Astrocyte (in vitro differentiated cells and primary cell): ENCODE data around the gene SLC4A1. TPM values are rescaled to one million over a fixed set of nuclear protein-coding genes. Genes with fewer than 3 reads are reported as not detected.

Experiments used
- DNase-seq: peaks from one replicate; pipeline ENCODE4 v3.0.0-alpha.2; 2010; ENCODE audit warnings: low read depth
- FAIRE-seq: peaks from 2 replicates; lab custom pipeline; 2011; peaks lifted over from hg19 to GRCh38; lab: Jason Lieb, UNC
- H2AFZ ChIP-seq: 2 replicates; pipeline ENCODE4 v1.6.0; 2012; ENCODE audit warnings: low read depth, low read length, inconsistent platforms
- H3K27ac ChIP-seq: 2 replicates; pipeline ENCODE4 v1.5.1; 2011; ENCODE audit warnings: low read depth, low read length, inconsistent platforms
- H3K27me3 ChIP-seq: 2 replicates; pipeline ENCODE4 v1.6.0; 2011; ENCODE audit warnings: low read length, inconsistent platforms; ENCODE audit not compliant: insufficient read depth
- H3K36me3 ChIP-seq: 2 replicates; pipeline ENCODE4 v1.5.1; 2011; ENCODE audit warnings: low read length, inconsistent platforms; ENCODE audit not compliant: insufficient read depth
- H3K4me1 ChIP-seq: 2 replicates; pipeline ENCODE4 v1.5.1; 2011; ENCODE audit warnings: low read length, inconsistent platforms; ENCODE audit not compliant: insufficient read depth
- H3K4me2 ChIP-seq: 2 replicates; pipeline ENCODE4 v1.6.0; 2012; ENCODE audit warnings: low read length, inconsistent platforms
- H3K4me3 ChIP-seq: 2 replicates; pipeline ENCODE4 v1.5.1; 2011; ENCODE audit warnings: low read depth, mild to moderate bottlenecking, low read length, inconsistent platforms; ENCODE audit not compliant: insufficient read depth
- H3K79me2 ChIP-seq: 2 replicates; pipeline ENCODE4 v1.6.0; 2012; ENCODE audit warnings: mild to moderate bottlenecking, low read length, inconsistent platforms; ENCODE audit not compliant: insufficient read depth
- H3K9ac ChIP-seq: 2 replicates; pipeline ENCODE4 v1.6.0; 2012; ENCODE audit warnings: mild to moderate bottlenecking, low read length, inconsistent platforms
- H3K9me3 ChIP-seq: 2 replicates; pipeline ENCODE4 v1.5.1; 2012; ENCODE audit warnings: low read depth, mild to moderate bottlenecking, low read length, inconsistent platforms; ENCODE audit not compliant: insufficient read depth
- H4K20me1 ChIP-seq: 2 replicates; pipeline ENCODE4 v1.6.0; 2012; ENCODE audit warnings: low read length, inconsistent platforms; ENCODE audit not compliant: insufficient read depth
- H3K27ac Mint-ChIP-seq: one replicate; pipeline ENCODE4 v1.8.0; 2021; ENCODE audit warnings: mild to moderate bottlenecking, mixed read lengths; ENCODE audit not compliant: unreplicated experiment
- H3K27me3 Mint-ChIP-seq: one replicate; pipeline ENCODE4 v1.8.0; 2021; ENCODE audit warnings: low read depth, mixed read lengths; ENCODE audit not compliant: unreplicated experiment
- H3K36me3 Mint-ChIP-seq: one replicate; pipeline ENCODE4 v1.8.0; 2021; ENCODE audit warnings: low read depth, mixed read lengths; ENCODE audit not compliant: unreplicated experiment
- H3K4me1 Mint-ChIP-seq: one replicate; pipeline ENCODE4 v1.8.0; 2021; ENCODE audit warnings: low read depth, mixed read lengths; ENCODE audit not compliant: unreplicated experiment
- H3K4me3 Mint-ChIP-seq: one replicate; pipeline ENCODE4 v1.8.0; 2021; ENCODE audit warnings: mild to moderate bottlenecking, moderate library complexity, mixed read lengths; ENCODE audit not compliant: unreplicated experiment
- H3K9me3 Mint-ChIP-seq: one replicate; pipeline ENCODE4 v1.8.0; 2021; ENCODE audit warnings: mild to moderate bottlenecking, mixed read lengths; ENCODE audit not compliant: unreplicated experiment
- EZH2 ChIP-seq: IDR thresholded peaks from 2 replicates; pipeline ENCODE4 v1.6.1; 2012; ENCODE audit warnings: mild to moderate bottlenecking, low read length, inconsistent platforms; ENCODE audit not compliant: insufficient read depth
- total RNA-seq: library from RNA; stranded (reverse); gene quantifications from 2 replicates; pipeline ENCODE4 v1.2.1, GENCODE V29; 2021
- TF ChIP-seq, protein P1 (sequence below): IDR thresholded peaks from 2 replicates; pipeline ENCODE4 v1.5.1; 2011; ENCODE audit warnings: low read depth, mild to moderate bottlenecking, inconsistent platforms, low read length, moderate library complexity; ENCODE audit not compliant: insufficient read depth

The SLC4A1 gene
- total RNA-seq, 1 donor from 2014 or later, result not detected

DNA sequence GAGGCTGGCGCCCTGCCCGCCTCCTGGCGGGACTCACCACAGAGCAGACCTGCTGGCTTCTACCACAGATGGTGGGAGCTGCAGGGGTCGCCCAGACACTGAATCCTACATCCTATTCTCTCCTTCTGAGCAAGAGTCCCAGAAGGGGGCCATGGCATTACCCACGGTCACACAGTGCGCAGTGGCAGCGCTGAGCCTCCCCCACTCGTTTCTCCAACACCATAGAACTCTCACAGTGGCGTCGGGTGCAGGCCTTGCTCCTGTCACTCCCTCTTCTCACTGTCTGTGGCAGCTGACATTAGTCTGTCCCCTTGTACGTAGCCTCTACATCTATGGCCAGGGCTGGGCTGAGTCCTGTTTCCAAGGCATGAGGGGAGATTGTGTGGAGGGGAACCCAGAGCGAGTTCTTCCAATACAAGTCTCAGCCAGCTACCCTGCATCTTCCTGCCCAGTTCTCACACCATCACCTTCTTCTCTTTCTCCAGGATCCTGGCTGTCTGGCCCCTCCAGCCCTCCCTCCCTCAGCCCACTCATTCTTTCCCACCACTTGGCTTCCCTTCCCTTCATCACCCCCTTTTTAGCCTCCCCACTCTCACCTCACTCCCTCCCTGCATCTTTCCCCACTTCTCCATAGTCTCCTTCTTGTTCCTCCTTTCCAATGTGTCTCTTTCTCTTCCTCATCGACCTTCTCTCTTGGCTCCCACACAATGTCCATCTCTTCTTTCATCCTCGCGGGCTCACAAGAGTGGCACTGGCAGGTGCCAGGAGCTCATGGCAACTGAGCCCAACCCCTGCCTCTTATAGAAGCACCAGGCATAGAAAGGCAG is 54.3 kb downstream of the SLC4A1 start:
- Mint-ChIP-seq H3K4me1 (peaks cover 8% of the 10 kb centered on the region), H3K27me3 (no peaks in the 10 kb centered on the region), H3K9me3 (no peaks in the 10 kb centered on the region), H3K4me3 (no peak overlapping the region), H3K36me3 (peaks cover 32% of the 10 kb centered on the region), H3K27ac (peak overlapping the region; percentile 41)
- H4K20me1 ChIP-seq, result peaks cover 77% of the 10 kb centered on the region
- no peak for TF ChIP-seq EZH2
- TF ChIP-seq, protein P1, sequence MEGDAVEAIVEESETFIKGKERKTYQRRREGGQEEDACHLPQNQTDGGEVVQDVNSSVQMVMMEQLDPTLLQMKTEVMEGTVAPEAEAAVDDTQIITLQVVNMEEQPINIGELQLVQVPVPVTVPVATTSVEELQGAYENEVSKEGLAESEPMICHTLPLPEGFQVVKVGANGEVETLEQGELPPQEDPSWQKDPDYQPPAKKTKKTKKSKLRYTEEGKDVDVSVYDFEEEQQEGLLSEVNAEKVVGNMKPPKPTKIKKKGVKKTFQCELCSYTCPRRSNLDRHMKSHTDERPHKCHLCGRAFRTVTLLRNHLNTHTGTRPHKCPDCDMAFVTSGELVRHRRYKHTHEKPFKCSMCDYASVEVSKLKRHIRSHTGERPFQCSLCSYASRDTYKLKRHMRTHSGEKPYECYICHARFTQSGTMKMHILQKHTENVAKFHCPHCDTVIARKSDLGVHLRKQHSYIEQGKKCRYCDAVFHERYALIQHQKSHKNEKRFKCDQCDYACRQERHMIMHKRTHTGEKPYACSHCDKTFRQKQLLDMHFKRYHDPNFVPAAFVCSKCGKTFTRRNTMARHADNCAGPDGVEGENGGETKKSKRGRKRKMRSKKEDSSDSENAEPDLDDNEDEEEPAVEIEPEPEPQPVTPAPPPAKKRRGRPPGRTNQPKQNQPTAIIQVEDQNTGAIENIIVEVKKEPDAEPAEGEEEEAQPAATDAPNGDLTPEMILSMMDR, result no peak
- H3K4me1 ChIP-seq, result peaks cover 24% of the 10 kb centered on the region
- H3K27me3 ChIP-seq, result no peaks in the 10 kb centered on the region
- FAIRE-seq (no peak), DNase-seq (no peak)
- H3K4me3 ChIP-seq, result no peak overlapping the region
- no peaks in the 10 kb centered on the region for H3K9me3 ChIP-seq
- peaks cover 44% of the 10 kb centered on the region for H3K79me2 ChIP-seq
- no peak overlapping the region for H3K4me2 ChIP-seq
- H3K9ac ChIP-seq, result no peak overlapping the region
- peaks cover 42% of the 10 kb centered on the region for H3K36me3 ChIP-seq
- no peak overlapping the region for H3K27ac ChIP-seq
- no peak overlapping the region for H2AFZ ChIP-seq

DNA sequence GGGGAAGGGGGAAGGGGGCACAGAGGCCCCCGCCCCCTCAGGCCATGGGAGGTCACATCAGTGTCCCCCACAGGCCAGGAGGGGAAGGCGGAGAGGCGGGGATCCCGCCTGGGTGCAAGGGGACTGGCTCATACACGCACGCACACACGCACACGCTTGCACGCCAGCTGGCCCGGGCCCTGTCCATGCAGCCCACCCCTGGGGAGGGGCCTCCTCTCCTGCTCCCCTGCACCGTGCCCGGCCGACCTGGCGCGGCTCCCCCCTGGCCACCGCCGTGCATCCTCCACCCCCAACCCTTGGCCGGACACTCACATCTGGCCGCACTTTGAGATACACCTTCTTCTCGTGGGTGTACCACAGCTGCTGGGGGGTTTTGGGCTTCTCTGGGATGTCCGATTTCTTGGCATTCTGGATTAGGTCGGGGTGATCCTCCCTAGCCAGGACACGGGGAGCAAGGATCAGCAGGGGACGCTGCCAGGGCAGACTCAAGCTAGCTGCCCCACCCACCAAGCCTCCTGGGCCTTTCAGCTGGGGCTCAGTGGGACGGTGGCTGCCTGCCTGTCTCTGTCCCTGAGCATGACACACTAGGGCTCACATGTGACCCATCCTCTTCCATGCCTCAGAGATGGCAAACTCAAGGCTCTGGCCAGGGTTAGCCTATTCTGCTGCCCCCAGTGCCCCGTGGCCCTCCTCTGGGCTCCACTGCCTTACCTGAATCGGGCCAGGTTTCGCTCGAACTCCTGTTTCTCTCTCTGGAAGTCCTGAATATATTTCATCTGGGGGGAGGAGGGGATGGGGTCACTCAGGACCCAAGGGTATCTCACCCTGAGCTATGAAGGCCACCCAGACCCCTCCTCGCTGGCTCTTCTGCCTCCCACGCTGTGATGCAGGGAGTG is 55.2 kb downstream of the SLC4A1 start:
- peaks cover 75% of the 10 kb centered on the region for H4K20me1 ChIP-seq
- H3K4me1 Mint-ChIP-seq, result peaks cover 7% of the 10 kb centered on the region
- no peaks in the 10 kb centered on the region for H3K9me3 Mint-ChIP-seq
- peaks cover 25% of the 10 kb centered on the region for H3K4me1 ChIP-seq
- FAIRE-seq, result no peak
- H3K4me3 Mint-ChIP-seq, result no peak overlapping the region
- H3K36me3 ChIP-seq, result peaks cover 42% of the 10 kb centered on the region
- H3K4me2 ChIP-seq, result no peak overlapping the region
- no peak for TF ChIP-seq EZH2
- DNase-seq, result no peak
- no peak overlapping the region for H2AFZ ChIP-seq
- H3K36me3 Mint-ChIP-seq, result peaks cover 34% of the 10 kb centered on the region
- H3K27me3 Mint-ChIP-seq, result no peaks in the 10 kb centered on the region
- no peak overlapping the region for H3K9ac ChIP-seq
- H3K79me2 ChIP-seq, result peaks cover 38% of the 10 kb centered on the region
- no peak overlapping the region for H3K27ac Mint-ChIP-seq
- H3K9me3 ChIP-seq, result no peaks in the 10 kb centered on the region
- no peaks in the 10 kb centered on the region for H3K27me3 ChIP-seq
- no peak overlapping the region for H3K27ac ChIP-seq
- H3K4me3 ChIP-seq, result no peak overlapping the region
